Gastroesophageal sphincter (tissue), 4 donors: ENCODE results near the gene NHS. TPM values are rescaled to one million over a fixed set of nuclear protein-coding genes. Genes with fewer than 3 reads are reported as not detected.

Experiments used
- ATAC-seq: fragments of 150-250 bp; one replicate; pipeline ENCODE4 v1.9.1; 2016; ENCODE audit warnings: mild to moderate bottlenecking, moderate library complexity
- H3K27ac ChIP-seq, 4 donors: fragments of 200-600 bp; sonication (generic) in 3 of 4; 1 replicate in 3 of 4; 2 replicates in 1 of 4; pipeline ENCODE4 v1.5.1; 2016 to 2019
- H3K27me3 ChIP-seq: fragments of 200-600 bp; sonication (generic); one replicate; pipeline ENCODE4 v1.5.1; 2019
- H3K36me3 ChIP-seq, 2 donors: fragments of 200-600 bp; sonication (generic); one replicate each; pipeline ENCODE4 v1.5.1; 2019; ENCODE audit warnings: control low read depth in 1 of 2
- H3K4me1 ChIP-seq, 3 donors: fragments of 200-600 bp; sonication (generic); 1 replicate in 2 of 3; 2 replicates in 1 of 3; pipeline ENCODE4 v1.5.1; 2016 to 2019; ENCODE audit warnings: control low read depth in 2 of 3
- H3K4me3 ChIP-seq, 2 donors: fragments of 200-600 bp; sonication (generic); one replicate each; pipeline ENCODE4 v1.5.1; 2019; ENCODE audit warnings: mild to moderate bottlenecking in 1 of 2, moderate library complexity in 1 of 2
- H3K9me3 ChIP-seq, 3 donors: fragments of 200-600 bp; sonication (generic); one replicate each; pipeline ENCODE4 v1.5.1; 2017 to 2019; ENCODE audit warnings: control low read depth in 2 of 3
- CTCF ChIP-seq, 4 experiments: fragments of 200-600 bp in 2 of 4; fragments of 450-650 bp in 2 of 4; sonication (generic) in 1 of 4; IDR thresholded peaks; one replicate each; pipeline ENCODE4 v1.5.1; 2017 to 2019; ENCODE audit warnings: antibody characterized with exemption in 4 of 4, mild to moderate bottlenecking in 2 of 4, moderate library complexity in 2 of 4
- EP300 ChIP-seq: sonication (generic); formaldehyde crosslinking; IDR thresholded peaks from one replicate; pipeline ENCODE4 v1.6.1; 2017; ENCODE audit warnings: antibody characterized with exemption, mild to moderate bottlenecking
- POLR2A ChIP-seq, 2 donors: fragments of 450-650 bp; IDR thresholded peaks; one replicate each; pipeline ENCODE4 v1.6.1; 2017; ENCODE audit warnings: antibody characterized with exemption in 2 of 2, mild to moderate bottlenecking in 2 of 2, moderate library complexity in 1 of 2
- POLR2AphosphoS5 ChIP-seq: sonication (generic); formaldehyde crosslinking; IDR thresholded peaks from one replicate; pipeline ENCODE4 v1.6.1; 2017; ENCODE audit warnings: antibody characterized with exemption
- WGBS, 2 donors: methylation state at CpG; one replicate each; pipeline ENCODE4 v1.1.5; 2018; ENCODE audit warnings: low coverage in 1 of 2; 5-methylcytosine and 5-hydroxymethylcytosine counted together
- total RNA-seq, 4 donors: library from RNA; depleted of rRNA; stranded (reverse); fragments of >200 nt; gene quantifications; one replicate each; pipeline ENCODE4 v1.1.0, GENCODE V29; 2016

Gene NHS
- total RNA-seq, 4 donors from 2014 or later, result 4.7 to 12.3 (median 6.6) TPM

DNA sequence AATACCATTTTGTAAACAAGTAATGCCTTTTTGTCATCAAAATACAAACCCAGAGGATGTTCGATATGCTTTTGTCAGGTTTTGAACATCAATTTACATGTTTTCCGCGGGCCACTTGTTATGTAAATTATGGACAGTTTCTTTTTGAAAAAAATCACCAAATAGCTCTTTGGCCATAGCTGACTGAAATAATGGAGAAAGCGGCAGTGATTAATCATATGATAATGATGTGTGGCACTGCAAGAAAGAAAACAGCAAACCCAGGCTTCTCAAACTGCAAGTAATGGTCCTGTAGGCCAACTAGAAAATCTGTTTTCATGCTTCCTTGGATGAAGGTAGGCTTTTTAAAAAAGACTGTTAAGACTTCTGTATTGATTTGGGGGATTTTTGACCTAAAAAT lies 346.7 kb downstream of the NHS start:
- no peak overlapping the region for H3K4me3 ChIP-seq
- H3K36me3 ChIP-seq, result peaks cover 0 to 11% of the 10 kb centered on the region in 2 donors
- ATAC-seq, result no peak
- no peak overlapping the region for H3K27ac ChIP-seq
- H3K9me3 ChIP-seq, result no peaks in the 10 kb centered on the region
- TF ChIP-seq POLR2AphosphoS5 (no peak), EP300 (no peak), CTCF (IDR thresholded peaks at IDR 0.05) (no peak), POLR2A (IDR thresholded peaks at IDR 0.05) (no peak)
- WGBS, 2 donors, result 67 to 86% methylated on average over 4 of the region's 4 CpGs
- H3K27me3 ChIP-seq, result no peaks in the 10 kb centered on the region
- H3K4me1 ChIP-seq, result no peaks in the 10 kb centered on the region

- H3K4me3 ChIP-seq, result no peak overlapping the region
- WGBS, 2 donors, result 80% methylated on average over 1 of the region's 2 CpGs; no CpG with 5 or more reads in 1 of the 2 donors
- peaks cover 0 to 19% of the 10 kb centered on the region in 2 donors for H3K36me3 ChIP-seq
- H3K9me3 ChIP-seq, result no peaks in the 10 kb centered on the region
- ATAC-seq, result no peak
- H3K27me3 ChIP-seq, result no peaks in the 10 kb centered on the region
- no peak overlapping the region for H3K27ac ChIP-seq
- H3K4me1 ChIP-seq, result no peaks in the 10 kb centered on the region
- TF ChIP-seq POLR2AphosphoS5 (no peak), CTCF (IDR thresholded peaks at IDR 0.05) (no peak), POLR2A (IDR thresholded peaks at IDR 0.05) (no peak), EP300 (no peak)
These were observed 350.2 kb downstream of the NHS start for GRCh38 chrX:17725181-17725580.

GRCh38 chrX:17732138-17732783 lies 357.3 kb downstream of the NHS start:
- WGBS, 2 donors, result 55 to 67% methylated on average over 2 of the region's 16 CpGs
- Histone ChIP-seq H3K27ac (no peak overlapping the region), H3K27me3 (no peaks in the 10 kb centered on the region), H3K36me3 (peaks cover 0 to 16% of the 10 kb centered on the region in 2 donors), H3K4me3 (no peak overlapping the region), H3K9me3 (no peaks in the 10 kb centered on the region), H3K4me1 (peaks cover 0 to 8% (median 0%) of the 10 kb centered on the region in 3 donors)
- TF ChIP-seq EP300, result no peak
- no peak for TF ChIP-seq POLR2AphosphoS5
- TF ChIP-seq CTCF (IDR thresholded peaks at IDR 0.05), result no peak
- TF ChIP-seq POLR2A (IDR thresholded peaks at IDR 0.05), result no peak
- ATAC-seq, result no peak

DNA sequence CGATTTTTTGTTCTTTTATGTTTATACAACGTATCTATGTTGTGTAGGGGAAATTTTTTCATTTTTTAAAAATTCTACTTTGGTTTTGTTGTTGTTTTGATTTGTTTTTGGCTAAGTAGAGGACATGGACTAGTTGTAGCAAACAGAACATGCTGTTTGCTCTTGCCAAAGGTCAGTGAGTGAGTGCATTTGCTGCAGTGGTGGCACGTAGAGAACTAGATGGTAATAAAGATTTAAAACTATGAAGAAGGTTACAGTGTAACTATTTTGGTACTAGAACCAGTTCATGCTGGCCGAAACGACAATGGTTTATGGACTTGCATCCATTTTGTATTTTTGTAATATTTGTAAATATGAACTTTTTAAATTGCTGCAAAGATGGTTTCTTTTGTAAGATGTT lies 360.4 kb downstream of the NHS start:
- H3K36me3 ChIP-seq, result peaks cover 0 to 8% of the 10 kb centered on the region in 2 donors
- no peaks in the 10 kb centered on the region for H3K27me3 ChIP-seq
- no peaks in the 10 kb centered on the region for H3K9me3 ChIP-seq
- 41 to 66% methylated on average over 5 of the region's 5 CpGs for WGBS, 2 donors
- no peak for ATAC-seq
- TF ChIP-seq POLR2A (IDR thresholded peaks at IDR 0.05) (no peak), EP300 (no peak), POLR2AphosphoS5 (no peak), CTCF (IDR thresholded peaks at IDR 0.05) (no peak)
- H3K4me3 ChIP-seq, result no peak overlapping the region
- peaks cover 0 to 22% (median 0%) of the 10 kb centered on the region in 3 donors for H3K4me1 ChIP-seq
- peak overlapping the region in 2 of 4 donors; percentile 82 to 83 for H3K27ac ChIP-seq

GRCh38 chrX:17736478-17736855 lies 361.5 kb downstream of the NHS start:
- Histone ChIP-seq H3K4me1 (peaks cover 0 to 22% (median 0%) of the 10 kb centered on the region in 3 donors), H3K27me3 (no peaks in the 10 kb centered on the region), H3K27ac (peak overlapping the region; percentile 81 to 83 (median 82)), H3K36me3 (peaks cover 0 to 8% of the 10 kb centered on the region in 2 donors), H3K4me3 (peak overlapping the region; percentile 34 to 61), H3K9me3 (no peaks in the 10 kb centered on the region)
- ATAC-seq, result no peak
- TF ChIP-seq EP300, result no peak
- TF ChIP-seq POLR2AphosphoS5, result no peak
- WGBS, 2 donors, result 70 to 75% methylated on average over 1 of the region's 5 CpGs
